GM19467 (cell line): Measurements from ENCODE around the gene CDCP1.
"Not testable (repeated sequence)": the region's sequence is repeated elsewhere in the genome, so short reads cannot be mapped to it uniquely, and the experiment has no call there.

Experiments
- ATAC-seq: cut with Tn5 transposase; IDR thresholded peaks from one replicate; pipeline ENCODE4 v1.9.1; 2021; ENCODE audit warnings: mild to moderate bottlenecking, moderate library complexity; ENCODE audit not compliant: unreplicated experiment

The CDCP1 gene

DNA sequence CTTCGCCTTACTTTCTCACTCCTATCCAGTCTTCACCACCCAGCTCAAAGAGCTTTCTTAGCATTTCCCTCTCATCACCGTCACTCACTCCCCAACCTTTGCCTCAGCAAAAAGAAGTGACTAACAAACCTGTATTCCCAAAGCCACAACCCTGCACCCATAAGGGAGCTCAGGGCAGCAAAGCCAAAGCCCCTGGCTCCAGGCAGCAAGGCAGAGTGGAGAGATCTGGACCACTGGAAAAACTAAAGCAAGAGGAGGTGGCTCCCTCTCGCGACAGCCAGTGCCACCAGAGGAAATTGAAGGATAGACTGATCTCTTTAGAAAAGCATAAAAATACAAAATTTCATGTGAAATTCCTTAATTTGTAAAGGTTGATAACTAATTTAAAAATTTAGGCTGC is 25.1 kb upstream of the CDCP1 start:
- no peak for ATAC-seq

DNA sequence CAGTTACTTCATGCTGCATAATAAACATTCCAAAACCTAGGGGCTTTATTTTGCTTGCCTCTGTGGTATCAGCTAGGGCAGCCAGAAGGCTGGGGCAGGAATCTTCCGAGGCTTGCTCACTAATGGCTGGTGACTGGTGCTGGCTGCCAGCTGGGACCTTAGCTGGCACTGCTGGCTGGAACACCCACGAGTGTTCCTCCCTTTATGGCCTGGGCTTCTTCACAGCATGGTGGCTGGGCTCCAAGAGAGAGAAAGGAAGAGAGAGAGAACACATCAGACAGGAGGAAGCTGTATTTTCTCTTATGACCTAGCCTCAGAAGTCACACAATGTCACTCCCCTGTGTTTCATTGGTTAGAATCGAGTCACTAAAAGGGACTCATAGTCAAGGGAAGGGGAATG is 23.9 kb upstream of the CDCP1 start:
- ATAC-seq, result no peak

DNA sequence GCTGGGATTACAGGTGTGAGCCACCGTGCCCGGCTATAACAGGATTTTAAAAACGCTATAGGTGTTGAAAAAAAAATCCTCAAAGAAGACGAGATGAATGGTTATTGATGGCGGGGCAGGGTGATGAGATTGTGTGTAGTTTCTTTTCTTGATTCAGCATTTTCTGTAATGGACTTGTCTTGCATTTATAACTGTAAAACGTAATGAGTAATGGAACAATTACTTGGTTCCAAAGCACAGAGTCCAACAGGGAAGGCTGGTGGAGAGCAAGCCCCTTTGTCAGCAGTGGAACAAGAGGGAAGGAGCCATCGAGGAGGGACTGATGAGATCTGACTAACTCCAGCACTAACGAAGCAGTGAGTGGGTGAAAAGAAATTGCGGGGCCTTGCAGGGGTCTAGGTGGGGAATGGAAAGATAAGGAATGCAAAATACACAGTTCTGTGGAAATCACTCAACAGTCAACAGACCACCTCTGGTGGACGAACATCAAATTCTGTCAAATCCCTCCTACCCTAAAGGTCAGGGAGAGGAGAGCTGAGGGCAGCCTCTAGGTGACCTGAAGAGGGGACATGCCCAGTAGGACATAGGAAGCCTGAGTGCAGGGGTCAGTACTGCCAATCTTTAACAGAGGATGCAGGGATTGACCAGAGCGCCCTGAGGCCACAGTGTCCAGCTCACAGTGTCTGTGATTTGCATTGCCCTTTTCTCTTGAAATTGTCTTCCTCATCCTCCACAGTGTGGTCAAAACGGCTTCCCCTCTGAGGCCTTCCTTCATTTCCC is 23.1 kb upstream of the CDCP1 start:
- ATAC-seq, result no peak

DNA sequence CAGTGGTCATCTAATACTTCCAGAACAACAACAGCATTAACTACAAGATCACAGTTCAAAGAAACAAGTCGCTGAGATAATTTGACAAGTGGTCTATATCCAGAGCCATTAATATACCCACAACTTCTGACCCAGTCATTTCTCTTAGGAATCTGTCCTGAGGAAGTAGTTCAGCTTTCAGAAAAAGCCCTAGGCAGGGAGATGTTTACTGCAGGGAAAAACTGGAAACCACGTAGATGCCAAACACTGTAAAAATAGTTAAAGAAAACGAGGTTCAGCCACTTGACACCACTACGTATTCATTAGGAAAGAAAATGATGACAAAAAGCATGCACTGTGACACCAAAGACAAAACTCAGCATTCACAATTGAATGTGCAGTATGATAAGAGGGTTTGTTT is 22.3 kb upstream of the CDCP1 start:
- no peak for ATAC-seq

DNA sequence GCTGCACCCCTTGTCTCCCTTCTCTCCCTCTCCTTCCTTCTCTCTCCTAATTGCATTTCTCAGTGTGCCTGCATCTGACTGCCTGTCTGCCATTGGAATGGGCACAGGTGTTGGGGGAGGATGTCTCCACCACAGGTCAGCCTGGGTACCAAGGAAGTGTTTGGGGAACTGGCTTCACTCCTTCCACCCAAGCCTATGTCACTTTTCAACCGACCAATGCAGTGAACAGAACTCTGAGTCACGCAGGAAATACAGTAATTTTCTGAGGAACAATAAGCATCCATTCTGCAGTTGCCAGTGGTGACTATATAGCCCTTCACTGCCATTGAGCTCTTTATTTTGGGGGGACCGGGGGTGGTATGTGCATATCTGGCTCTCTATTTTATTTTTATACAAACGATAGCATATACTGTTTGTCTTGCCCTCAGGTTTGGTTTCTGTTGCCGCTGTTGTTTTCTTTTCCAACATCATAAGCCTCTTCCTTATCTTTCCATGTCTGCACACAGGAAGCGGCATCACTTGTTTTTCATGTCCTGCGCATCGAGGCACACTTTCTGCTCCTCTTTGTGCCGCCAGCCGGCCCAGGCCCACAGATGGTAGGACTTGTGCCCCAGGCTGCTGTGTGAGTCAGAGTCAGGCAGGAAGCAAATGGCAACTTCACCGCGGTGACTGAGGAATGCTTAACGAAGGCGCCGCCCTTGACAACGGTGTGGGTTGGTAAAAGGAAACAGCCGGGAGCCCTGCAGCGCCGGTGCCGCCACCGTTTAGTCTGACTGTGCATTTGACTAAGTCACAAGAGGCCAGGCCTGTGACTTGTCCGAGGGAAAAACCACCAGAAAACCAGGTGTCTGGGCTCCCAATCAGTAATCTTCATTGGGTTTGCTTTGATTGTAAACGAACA is 21.1 kb upstream of the CDCP1 start:
- peak; percentile 54 for ATAC-seq

DNA sequence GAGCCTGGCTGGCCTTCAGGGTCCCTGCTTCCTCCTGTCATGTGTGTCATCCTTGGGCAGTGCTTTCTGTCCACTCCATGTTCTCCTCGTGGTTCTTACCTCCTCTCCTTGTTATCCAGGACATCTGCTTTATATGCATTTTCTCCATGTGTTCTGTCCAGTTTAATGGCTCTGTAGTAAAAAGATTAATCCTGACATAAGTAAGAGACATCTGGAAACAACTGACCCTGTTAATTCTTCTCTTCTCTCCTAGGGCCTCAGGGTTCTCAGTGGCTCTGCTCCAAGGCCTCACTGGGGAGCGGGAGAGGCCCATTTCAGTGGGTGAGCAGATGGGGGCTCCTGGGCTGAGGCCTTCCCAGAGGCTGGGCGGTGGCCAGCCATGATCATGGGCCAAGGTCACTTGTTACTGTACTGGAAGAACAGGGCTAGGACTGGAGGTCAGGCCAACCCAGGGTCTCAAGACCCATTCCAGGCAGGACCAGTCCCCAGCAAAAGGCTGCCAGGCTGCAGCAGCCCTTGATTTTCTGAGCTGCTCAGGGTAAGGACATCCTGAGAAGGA is 20.2 kb upstream of the CDCP1 start:
- no peak for ATAC-seq

DNA sequence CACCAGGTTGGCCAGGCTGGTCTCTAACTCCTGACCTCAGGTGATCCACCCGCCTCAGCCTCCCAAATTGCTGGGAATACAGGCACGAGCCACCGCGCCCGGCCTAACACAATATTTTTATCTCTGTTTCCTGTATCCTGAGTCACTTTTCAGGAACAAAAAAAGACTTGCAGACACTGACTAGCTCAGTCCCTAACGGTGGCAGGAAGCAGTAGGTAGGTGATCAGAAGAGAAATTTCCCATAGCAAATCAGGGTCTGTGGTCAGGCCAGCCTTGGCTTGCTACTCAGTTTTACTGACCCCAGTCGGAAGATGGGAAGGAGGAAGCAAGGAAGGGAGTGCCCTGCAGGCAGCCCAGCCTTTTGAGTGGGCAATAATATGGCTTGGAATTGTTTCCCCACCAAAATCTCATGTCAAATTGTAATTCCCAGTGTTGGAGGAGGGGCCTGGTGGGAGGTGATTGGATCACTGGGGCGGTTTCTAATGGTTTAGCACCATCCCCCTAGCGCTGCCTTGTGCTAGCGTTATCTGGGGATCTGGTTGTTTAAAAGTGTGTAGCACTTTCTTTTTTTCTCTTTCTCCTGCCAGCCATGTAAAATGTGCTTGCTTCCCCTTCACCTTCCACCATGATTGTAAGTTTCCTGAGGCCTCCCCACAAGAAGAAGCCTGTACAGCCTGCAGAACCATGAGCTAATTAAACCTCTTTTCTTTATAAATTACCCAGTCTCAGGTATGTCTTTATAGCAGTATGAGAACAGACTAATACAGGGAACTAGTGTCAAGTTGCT is 19.5 kb upstream of the CDCP1 start:
- no peak for ATAC-seq

DNA sequence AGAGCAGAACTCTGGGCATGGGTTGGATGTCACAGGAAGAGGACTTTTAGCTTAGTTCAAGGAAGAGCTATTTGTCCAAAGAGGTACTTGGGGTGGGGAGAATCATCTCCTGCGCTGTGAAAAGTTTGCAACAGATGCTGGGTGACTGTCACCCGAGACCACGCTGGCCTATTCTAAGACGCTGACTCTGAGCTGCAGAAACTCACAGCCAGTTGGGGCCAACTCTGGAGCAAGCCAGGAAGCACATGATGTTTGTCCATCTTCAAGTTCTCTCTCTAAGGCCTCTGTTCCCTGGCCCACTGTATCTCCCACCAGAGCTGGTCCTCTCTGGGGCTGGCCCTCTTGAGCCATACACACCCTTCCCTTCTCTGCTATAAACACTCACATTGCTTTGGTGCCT is 17.9 kb upstream of the CDCP1 start:
- no peak for ATAC-seq

DNA sequence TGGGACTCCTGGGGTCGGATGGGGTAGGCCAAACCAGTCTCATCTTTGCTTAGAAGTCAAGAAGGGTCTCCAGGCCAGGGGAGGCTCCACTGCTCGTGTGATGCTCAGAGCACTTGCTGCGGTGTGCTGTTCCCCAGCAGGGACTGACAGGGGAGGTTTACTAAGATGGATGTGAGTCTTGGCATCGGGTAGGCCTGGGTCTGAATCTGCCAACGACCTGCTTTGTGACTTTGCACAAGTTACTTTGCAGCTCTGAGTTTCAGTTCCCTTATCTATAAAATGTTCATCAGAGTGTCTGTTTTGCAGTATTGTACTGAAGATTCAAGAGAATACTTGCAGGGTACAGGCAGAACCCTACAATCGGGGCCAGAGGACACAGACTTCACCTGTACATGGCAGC is 17.3 kb upstream of the CDCP1 start:
- ATAC-seq, result no peak

DNA sequence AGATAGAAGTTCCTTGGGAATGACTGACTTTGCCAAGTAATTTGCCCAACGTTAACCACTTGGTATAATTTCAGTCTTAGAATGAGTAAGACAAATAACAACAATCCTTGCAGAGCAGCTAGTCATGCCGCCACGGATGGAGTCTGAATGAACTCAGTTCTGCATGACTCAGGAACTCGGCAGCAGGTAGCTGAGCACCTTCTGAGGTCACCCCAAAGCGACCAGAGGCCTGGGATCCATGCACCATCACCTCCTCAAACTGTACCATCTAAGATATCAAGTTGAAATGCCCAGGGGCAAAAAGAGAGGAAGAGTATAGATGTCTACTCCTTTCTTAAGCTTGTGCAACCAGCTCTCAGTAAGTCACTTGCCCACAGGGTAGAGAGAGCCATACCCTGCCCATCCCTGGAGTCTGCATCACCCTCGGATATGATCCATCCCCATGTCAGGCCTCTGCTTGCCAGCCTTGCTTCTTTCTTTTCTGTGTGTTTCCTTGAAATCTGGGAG is 8.5 kb upstream of the CDCP1 start:
- no peak for ATAC-seq

DNA sequence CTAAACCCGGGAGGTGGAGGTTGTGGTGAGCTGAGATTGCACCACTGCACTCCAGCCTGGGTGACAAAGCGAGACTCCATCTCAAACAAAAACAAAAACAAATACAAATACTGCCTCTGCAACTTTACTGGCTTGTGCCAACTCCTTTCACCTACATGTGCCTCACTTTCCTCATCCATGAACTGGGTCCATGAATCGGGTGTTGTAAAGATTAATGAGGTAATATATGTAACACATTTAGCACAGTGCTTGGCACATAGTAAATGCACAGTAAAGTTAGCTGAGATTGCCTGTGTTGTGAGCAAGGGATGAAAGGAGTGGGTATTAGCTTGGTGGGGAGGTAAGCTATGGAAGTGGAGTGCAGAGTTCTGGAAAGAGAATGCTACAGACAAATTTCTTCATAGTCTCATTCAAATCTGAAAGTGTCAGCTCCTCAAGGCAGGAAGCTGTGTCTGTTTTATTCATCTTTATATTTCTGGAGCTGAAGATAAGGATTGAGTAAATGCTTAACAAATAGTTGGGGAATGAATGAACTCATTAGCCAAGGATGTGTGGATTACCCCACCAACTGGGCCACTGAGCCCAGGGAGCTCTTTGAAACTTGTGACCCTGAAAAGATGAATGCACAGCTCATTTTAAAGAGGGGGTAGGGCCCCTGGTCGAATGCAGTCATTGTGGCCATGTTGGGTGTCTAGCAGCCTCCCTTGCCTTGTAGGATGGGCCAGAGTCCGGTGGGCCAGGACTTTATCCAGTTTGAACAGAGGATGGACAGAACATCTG is 7.7 kb upstream of the CDCP1 start:
- no peak for ATAC-seq

DNA sequence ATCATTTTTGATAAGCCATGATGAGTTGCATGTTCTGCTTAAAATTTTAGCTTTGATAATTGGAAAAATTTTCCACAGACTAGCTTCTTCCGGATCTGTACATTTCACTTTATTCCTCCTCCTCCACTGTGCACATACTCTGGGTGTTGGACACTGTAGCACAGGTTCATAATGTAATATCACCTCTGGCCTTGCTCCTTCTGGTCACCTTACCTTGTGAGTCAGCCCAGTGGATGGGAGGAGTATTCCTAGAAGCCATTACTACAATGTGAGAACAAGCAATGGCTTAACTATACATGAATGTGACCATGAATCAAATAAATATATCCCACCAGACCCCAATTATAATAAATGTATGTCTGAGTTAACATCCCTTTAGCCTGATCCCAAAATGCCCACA is 6.1 kb upstream of the CDCP1 start:
- no peak for ATAC-seq

DNA sequence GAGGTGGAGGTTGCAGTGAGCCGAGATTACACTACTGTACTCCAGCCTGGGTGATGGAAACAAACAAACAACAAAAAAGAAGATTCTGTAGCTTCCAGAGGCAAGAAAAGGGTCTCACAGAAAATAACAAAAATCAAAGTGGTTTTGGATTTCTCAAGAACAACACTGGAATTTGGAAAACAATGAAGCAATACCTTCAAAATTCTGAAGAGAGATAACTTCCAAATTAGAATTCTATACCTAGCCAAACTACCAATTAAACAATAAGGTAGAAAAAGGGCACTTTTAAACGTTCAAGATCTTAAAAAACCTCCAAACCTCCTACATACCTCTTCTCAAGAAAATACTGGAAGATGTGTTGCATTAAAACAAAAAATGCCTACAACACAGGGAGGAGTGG is 4.9 kb upstream of the CDCP1 start:
- ATAC-seq, result no peak

DNA sequence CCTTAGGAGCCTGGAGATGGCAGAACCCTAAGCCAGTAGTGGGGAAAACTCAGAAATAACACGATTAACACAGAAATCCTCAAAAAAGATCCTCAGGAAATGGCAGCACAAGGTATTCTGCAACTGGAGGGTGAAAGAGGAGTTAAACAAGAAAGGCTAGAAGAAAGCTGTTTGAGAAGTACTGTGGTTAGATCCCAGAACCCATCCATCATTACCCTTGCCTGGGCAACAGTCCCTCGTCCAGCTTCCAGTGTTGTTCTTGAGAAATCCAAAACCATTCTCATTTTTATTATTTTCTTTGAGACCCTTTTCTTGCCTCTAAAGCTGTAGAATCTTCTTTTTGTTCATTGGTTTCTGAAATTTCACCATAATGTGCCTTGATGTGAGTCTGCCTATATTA is 2.7 kb upstream of the CDCP1 start:
- ATAC-seq, result no peak

DNA sequence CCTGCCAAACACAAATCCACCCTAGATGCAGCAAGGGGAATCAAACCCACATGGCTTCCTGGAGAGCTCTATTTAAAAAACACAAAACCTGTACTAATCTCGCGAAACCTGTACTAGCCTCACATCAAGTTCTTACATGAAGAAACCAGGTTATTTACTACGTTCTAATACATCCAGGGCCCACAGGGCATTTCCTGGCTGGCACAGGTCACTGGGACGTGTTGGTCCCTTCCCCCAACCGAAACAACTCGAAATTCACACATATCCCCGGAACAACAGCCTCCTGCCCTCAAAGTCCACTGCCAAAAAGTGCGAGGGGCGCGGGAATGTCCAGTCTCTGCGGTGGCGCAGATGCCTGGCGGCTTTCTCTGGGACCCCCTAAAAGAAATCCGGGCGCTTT is 955 bp downstream of the CDCP1 start:
- no peak for ATAC-seq

DNA sequence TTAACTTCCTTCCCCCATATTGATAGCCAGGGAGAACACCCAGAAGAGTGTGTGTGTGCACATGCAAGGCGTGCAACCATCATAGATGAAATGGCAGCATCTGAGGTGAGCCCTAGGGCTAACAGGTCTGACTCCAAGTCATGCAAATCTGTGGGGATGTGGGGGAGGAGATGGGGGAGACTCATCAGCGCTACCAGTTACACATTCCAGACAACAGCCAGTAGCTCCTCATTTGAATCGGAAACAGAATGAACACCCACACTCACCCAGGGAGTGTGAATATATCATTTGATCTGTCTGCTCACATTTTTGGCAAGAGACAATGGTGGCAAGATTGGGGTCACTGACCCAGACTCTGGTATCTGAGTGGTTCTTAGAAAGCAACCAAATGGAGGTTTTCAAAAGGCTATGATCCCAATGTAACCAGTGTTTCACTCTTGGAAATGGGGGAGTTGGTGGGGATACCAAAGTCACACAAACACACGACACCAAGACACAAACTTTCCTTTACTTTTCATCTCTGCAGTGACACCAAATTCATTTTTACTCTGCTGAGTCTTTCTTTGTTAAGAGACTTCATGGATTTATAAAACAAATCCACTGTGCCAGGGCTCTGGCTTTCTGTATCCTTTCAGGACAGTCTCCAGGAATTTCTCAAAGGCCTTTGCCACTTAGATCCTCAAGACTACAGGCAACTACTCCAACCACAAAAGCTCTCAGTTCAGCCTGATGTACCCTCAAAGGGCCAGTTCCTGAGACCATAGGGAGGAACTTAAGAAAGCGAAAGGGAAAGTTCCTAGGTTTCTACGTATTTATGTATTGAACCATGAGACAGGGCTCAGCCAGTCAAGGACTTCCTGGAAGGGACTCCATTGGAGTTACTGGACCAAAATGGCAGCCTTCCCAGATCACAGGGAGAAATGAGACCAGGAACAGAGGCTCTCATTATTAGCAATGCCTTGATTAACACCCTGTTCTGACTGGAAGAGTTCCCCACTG is 2.2 kb downstream of the CDCP1 start:
- peak; percentile 57 for ATAC-seq

DNA sequence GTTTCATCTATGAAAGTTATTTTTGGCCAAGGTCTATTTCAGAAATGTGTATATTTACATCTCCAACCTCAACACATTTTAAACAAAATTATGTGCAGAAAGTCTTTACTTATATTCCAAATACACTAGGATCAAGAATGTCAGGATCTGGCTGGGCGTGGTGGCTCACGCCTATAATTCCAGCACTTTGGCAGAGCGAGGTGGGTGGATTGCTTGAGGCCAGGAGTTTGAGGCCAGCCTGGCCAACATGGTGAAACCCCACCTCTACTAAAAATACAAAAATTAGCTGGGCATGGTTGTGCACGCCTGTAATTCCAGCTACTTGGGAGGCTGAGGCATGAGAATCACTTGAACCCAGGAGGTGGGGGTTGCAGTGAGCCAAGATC is 5.4 kb downstream of the CDCP1 start:
- ATAC-seq, result not testable (repeated sequence)

DNA sequence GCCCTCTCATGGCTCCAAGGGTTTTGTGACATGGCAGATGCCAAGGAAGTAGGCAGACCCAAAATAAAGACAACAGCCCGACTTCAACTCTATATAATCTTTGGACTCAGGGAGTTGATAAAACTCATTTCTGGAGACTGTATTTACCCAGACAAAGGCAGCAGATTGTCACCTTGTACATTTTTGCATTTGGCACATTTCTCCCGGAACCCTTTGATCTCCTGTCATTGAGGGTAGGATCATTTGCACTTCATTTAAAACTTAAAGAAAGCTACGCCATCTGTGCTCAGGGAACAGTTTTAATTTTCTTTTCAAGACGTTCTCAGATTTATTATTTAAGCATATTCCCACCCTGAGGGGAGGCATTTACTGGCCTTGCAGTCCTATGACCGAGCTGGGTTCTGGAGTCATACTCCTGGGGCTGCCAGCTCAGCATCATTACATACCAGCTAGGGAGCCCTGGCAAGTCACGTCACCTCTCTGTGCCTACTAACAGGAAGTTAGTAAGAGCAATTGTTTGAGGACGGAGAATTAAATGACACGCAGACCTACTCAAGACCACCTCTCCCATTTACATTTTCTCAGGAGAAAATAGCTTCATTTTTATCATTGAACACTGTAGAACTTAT is 5.9 kb downstream of the CDCP1 start:
- no peak for ATAC-seq
